ENCODE results near the gene TEX26.

TEX26 gene

GRCh38 chr13:30900436-30900835 is 32.0 kb upstream of the TEX26 start:
- Histone ChIP-seq H3K36me3 (ENCODE audit: insufficient read depth, low read length) (no peaks in the 10 kb centered on the region), H3K27ac (no peak overlapping the region), H3K9ac (ENCODE audit: insufficient read length) (no peak overlapping the region), H3K9me3 (ENCODE audit: low read depth, low read length) (no peaks in the 10 kb centered on the region), H3K4me3 (no peak overlapping the region)
- DNase-seq (ENCODE audit: low read depth, low spot score) = no peak
- TF ChIP-seq FOXP2 (optimal IDR thresholded peaks at IDR 0.05; ENCODE audit: control extremely low read depth, extremely low read length, insufficient read depth) (no peak), EZH2 (IDR thresholded peaks at IDR 0.05) (no peak), POLR2AphosphoS5 (IDR thresholded peaks at IDR 0.05; ENCODE audit: borderline replicate concordance, low read depth, low read length) (no peak)

GRCh38 chr13:30900952-30901749 is 31.3 kb upstream of the TEX26 start:
- H3K9ac ChIP-seq (ENCODE audit: insufficient read length) = no peak overlapping the region
- no peak overlapping the region for H3K27ac ChIP-seq
- no peak for TF ChIP-seq POLR2AphosphoS5 (IDR thresholded peaks at IDR 0.05; ENCODE audit: borderline replicate concordance, low read depth, low read length)
- TF ChIP-seq EZH2 (IDR thresholded peaks at IDR 0.05) = no peak
- no peak for TF ChIP-seq FOXP2 (optimal IDR thresholded peaks at IDR 0.05; ENCODE audit: control extremely low read depth, extremely low read length, insufficient read depth)
- no peak for DNase-seq (ENCODE audit: low read depth, low spot score)
- H3K9me3 ChIP-seq (ENCODE audit: low read depth, low read length) = no peaks in the 10 kb centered on the region
- no peaks in the 10 kb centered on the region for H3K36me3 ChIP-seq (ENCODE audit: insufficient read depth, low read length)
- H3K4me3 ChIP-seq = no peak overlapping the region

- H3K9ac ChIP-seq (ENCODE audit: insufficient read length) = no peak overlapping the region
- H3K4me3 ChIP-seq = no peak overlapping the region
- no peak for DNase-seq (ENCODE audit: low read depth, low spot score)
Observed at GRCh38 chr13:30904043-30904442, 28.4 kb upstream of the TEX26 start.

GRCh38 chr13:30905932-30906383 is 26.5 kb upstream of the TEX26 start, which contains the start of gene MEDAG:
MEDAG (plus strand) TSS chr13:30906271; CDS start chr13:30906516, 245 bp downstream.
- H3K36me3 ChIP-seq (ENCODE audit: insufficient read depth, low read length) = no peaks in the 10 kb centered on the region
- no peak within 1 kb of the TSS for H3K9ac ChIP-seq (ENCODE audit: insufficient read length)
- no peak within 1 kb of the TSS for H3K27ac ChIP-seq
- no peak within 1 kb of the TSS for H3K4me3 ChIP-seq
- H3K9me3 ChIP-seq (ENCODE audit: low read depth, low read length) = no peaks in the 10 kb centered on the region
- DNase-seq (ENCODE audit: low read depth, low spot score) = no peak
- TF ChIP-seq POLR2AphosphoS5 (IDR thresholded peaks at IDR 0.05; ENCODE audit: borderline replicate concordance, low read depth, low read length) = no peak
- no peak for TF ChIP-seq FOXP2 (optimal IDR thresholded peaks at IDR 0.05; ENCODE audit: control extremely low read depth, extremely low read length, insufficient read depth)
- no peak for TF ChIP-seq EZH2 (IDR thresholded peaks at IDR 0.05)

More at GRCh38 chr13:30904043-30904442, 28.4 kb upstream of the TEX26 start:
- Histone ChIP-seq H3K9me3 (ENCODE audit: low read depth, low read length) (no peaks in the 10 kb centered on the region), H3K27ac (no peak overlapping the region), H3K36me3 (ENCODE audit: insufficient read depth, low read length) (no peaks in the 10 kb centered on the region)
- TF ChIP-seq FOXP2 (optimal IDR thresholded peaks at IDR 0.05; ENCODE audit: control extremely low read depth, extremely low read length, insufficient read depth) (no peak), POLR2AphosphoS5 (IDR thresholded peaks at IDR 0.05; ENCODE audit: borderline replicate concordance, low read depth, low read length) (no peak), EZH2 (IDR thresholded peaks at IDR 0.05) (no peak)

- Histone ChIP-seq H3K4me3 (no peak overlapping the region), H3K36me3 (ENCODE audit: insufficient read depth, low read length) (no peaks in the 10 kb centered on the region), H3K9ac (ENCODE audit: insufficient read length) (no peak overlapping the region), H3K9me3 (ENCODE audit: low read depth, low read length) (no peaks in the 10 kb centered on the region), H3K27ac (no peak overlapping the region)
- DNase-seq (ENCODE audit: low read depth, low spot score) = no peak
- no peak for TF ChIP-seq EZH2 (IDR thresholded peaks at IDR 0.05)
- no peak for TF ChIP-seq FOXP2 (optimal IDR thresholded peaks at IDR 0.05; ENCODE audit: control extremely low read depth, extremely low read length, insufficient read depth)
- no peak for TF ChIP-seq POLR2AphosphoS5 (IDR thresholded peaks at IDR 0.05; ENCODE audit: borderline replicate concordance, low read depth, low read length)
Observed at GRCh38 chr13:30906411-30907051, 25.9 kb upstream of the TEX26 start.

GRCh38 chr13:30907121-30907861 is 25.2 kb upstream of the TEX26 start:
- Histone ChIP-seq H3K9ac (ENCODE audit: insufficient read length) (peak overlapping the region; percentile 15), H3K27ac (peak overlapping the region; percentile 47), H3K9me3 (ENCODE audit: low read depth, low read length) (no peaks in the 10 kb centered on the region), H3K4me3 (no peak overlapping the region), H3K36me3 (ENCODE audit: insufficient read depth, low read length) (no peaks in the 10 kb centered on the region)
- TF ChIP-seq EZH2 (IDR thresholded peaks at IDR 0.05) (no peak), POLR2AphosphoS5 (IDR thresholded peaks at IDR 0.05; ENCODE audit: borderline replicate concordance, low read depth, low read length) (no peak), FOXP2 (optimal IDR thresholded peaks at IDR 0.05; ENCODE audit: control extremely low read depth, extremely low read length, insufficient read depth) (no peak)
- DNase-seq (ENCODE audit: low read depth, low spot score) = no peak

GRCh38 chr13:30908416-30908980 is 24.0 kb upstream of the TEX26 start:
- Histone ChIP-seq H3K9me3 (ENCODE audit: low read depth, low read length) (no peaks in the 10 kb centered on the region), H3K27ac (peak overlapping the region; percentile 47; the same call in 1 of the 2 replicates), H3K9ac (ENCODE audit: insufficient read length) (no peak overlapping the region), H3K36me3 (ENCODE audit: insufficient read depth, low read length) (no peaks in the 10 kb centered on the region), H3K4me3 (peak overlapping the region; percentile 25; the same call in 1 of the 2 replicates)
- DNase-seq (ENCODE audit: low read depth, low spot score) = peak; percentile 62
- TF ChIP-seq FOXP2 (optimal IDR thresholded peaks at IDR 0.05; ENCODE audit: control extremely low read depth, extremely low read length, insufficient read depth) = no peak
- TF ChIP-seq EZH2 (IDR thresholded peaks at IDR 0.05) = no peak
- no peak for TF ChIP-seq POLR2AphosphoS5 (IDR thresholded peaks at IDR 0.05; ENCODE audit: borderline replicate concordance, low read depth, low read length)
